Liver (tissue), 9 donors: Measurements from ENCODE around the gene PRMT2. TPM values are rescaled to one million over a fixed set of nuclear protein-coding genes. Genes with fewer than 3 reads are reported as not detected.

Experiments used
- DNase-seq: peaks from one replicate; pipeline ENCODE4 v3.0.0-alpha.2; 2017; ENCODE audit warnings: low spot score
- H3K27ac ChIP-seq, 2 donors: one replicate each; pipeline ENCODE4 v1.7.0; 2013; ENCODE audit warnings: inconsistent platforms in 2 of 2, low read length in 2 of 2, control low read depth in 1 of 2, low read depth in 1 of 2, mild to moderate bottlenecking in 1 of 2
- H3K27me3 ChIP-seq, 4 donors: one replicate each; pipeline versions ENCODE4 v1.6.1 to v1.7.0; 2013; ENCODE audit warnings: low read length in 3 of 4, inconsistent platforms in 1 of 4, mild to moderate bottlenecking in 1 of 4, moderate library complexity in 1 of 4; ENCODE audit not compliant: control insufficient read depth in 4 of 4, insufficient read depth in 4 of 4
- H3K36me3 ChIP-seq, 4 donors: one replicate each; pipeline versions ENCODE4 v1.6.1 to v1.7.0; 2013; ENCODE audit warnings: low read length in 3 of 4, mild to moderate bottlenecking in 3 of 4, low read depth in 1 of 4, moderate library complexity in 1 of 4; ENCODE audit not compliant: control insufficient read depth in 4 of 4, insufficient read depth in 3 of 4
- H3K4me1 ChIP-seq, 4 donors: one replicate each; pipeline versions ENCODE4 v1.6.1 to v1.7.0; 2013; ENCODE audit warnings: low read length in 3 of 4, mild to moderate bottlenecking in 3 of 4, moderate library complexity in 1 of 4; ENCODE audit not compliant: control insufficient read depth in 4 of 4, insufficient read depth in 4 of 4
- H3K4me3 ChIP-seq, 3 donors: one replicate each; pipeline versions ENCODE4 v1.6.1 to v1.7.0; 2013; ENCODE audit warnings: low read length in 3 of 3, control low read depth in 1 of 3, low read depth in 1 of 3, mild to moderate bottlenecking in 1 of 3
- H3K9ac ChIP-seq, 2 donors: one replicate each; pipeline ENCODE4 v1.7.0; 2013; ENCODE audit warnings: low read length in 2 of 2, mild to moderate bottlenecking in 2 of 2, moderate library complexity in 2 of 2, control low read depth in 1 of 2, low read depth in 1 of 2
- H3K9me3 ChIP-seq, 4 donors: one replicate each; pipeline versions ENCODE4 v1.6.1 to v1.7.0; 2013; ENCODE audit warnings: low read length in 3 of 4; ENCODE audit not compliant: control insufficient read depth in 4 of 4
- EGR1 ChIP-seq, 2 donors: IDR thresholded peaks; 2 replicates each; pipeline ENCODE4 v1.6.1; 2016 to 2018; ENCODE audit warnings: antibody characterized with exemption in 2 of 2, low read depth in 2 of 2
- FOXA1 ChIP-seq: IDR thresholded peaks from 2 replicates; pipeline ENCODE4 v1.6.1; 2016; ENCODE audit warnings: antibody characterized with exemption
- FOXA2 ChIP-seq: IDR thresholded peaks from 2 replicates; pipeline ENCODE4 v1.6.1; 2016; ENCODE audit warnings: antibody characterized with exemption
- GABPA ChIP-seq, 2 donors: IDR thresholded peaks in 1 of 2; conservative IDR thresholded peaks in 1 of 2; 2 replicates each; pipeline ENCODE4 v1.6.1; 2016; ENCODE audit warnings: antibody characterized with exemption in 2 of 2, mild to moderate bottlenecking in 1 of 2, moderate library complexity in 1 of 2
- HNF4A ChIP-seq, 2 donors: conservative IDR thresholded peaks; 2 replicates each; pipeline ENCODE4 v1.6.1; 2016; ENCODE audit warnings: antibody characterized with exemption in 2 of 2, mild to moderate bottlenecking in 2 of 2
- HNF4G ChIP-seq: IDR thresholded peaks from 2 replicates; pipeline ENCODE4 v1.6.1; 2016; ENCODE audit warnings: antibody characterized with exemption
- JUND ChIP-seq, 2 donors: IDR thresholded peaks; 2 replicates each; pipeline ENCODE4 v1.6.1; 2016; ENCODE audit warnings: antibody characterized with exemption in 2 of 2
- NR2F2 ChIP-seq: IDR thresholded peaks from 2 replicates; pipeline ENCODE4 v1.6.1; 2016; ENCODE audit warnings: antibody characterized with exemption
- RAD21 ChIP-seq, 2 donors: IDR thresholded peaks; 2 replicates each; pipeline ENCODE4 v1.6.1; 2016; ENCODE audit warnings: antibody characterized with exemption in 2 of 2, mild to moderate bottlenecking in 2 of 2
- RXRA ChIP-seq, 2 donors: IDR thresholded peaks; 2 replicates each; pipeline ENCODE4 v1.6.1; 2017 to 2018; ENCODE audit warnings: antibody characterized with exemption in 2 of 2, mild to moderate bottlenecking in 1 of 2
- SP1 ChIP-seq: IDR thresholded peaks from 2 replicates; pipeline ENCODE4 v1.6.1; 2018; ENCODE audit warnings: antibody characterized with exemption, mild to moderate bottlenecking
- TAF1 ChIP-seq: conservative IDR thresholded peaks from 2 replicates; pipeline ENCODE4 v1.6.1; 2016; ENCODE audit warnings: antibody characterized with exemption, mild to moderate bottlenecking
- YY1 ChIP-seq: IDR thresholded peaks from 2 replicates; pipeline ENCODE4 v1.6.1; 2016; ENCODE audit warnings: antibody characterized with exemption, mild to moderate bottlenecking
- WGBS: extraction: QIAGEN DNeasy Blood & Tissue Kit; methylation state at CpG from one replicate; pipeline ENCODE4 v1.1.7; 2013; 5-methylcytosine and 5-hydroxymethylcytosine counted together
- polyA plus RNA-seq, 2 donors: library from polyadenylated mRNA; stranded (reverse) in 1 of 2; unstranded in 1 of 2; fragments of 200-250 nt in 1 of 2; fragments of >200 nt in 1 of 2; fragmentation: Nextera tagmentation in 1 of 2; extraction: Ambion mirVana in 1 of 2; gene quantifications; one replicate each; pipeline versions ENCODE4 v1.2.1 to v1.2.3, GENCODE V29; 2013 to 2015
- total RNA-seq, 2 donors: library from RNA; depleted of rRNA; stranded (reverse); fragments of >200 nt; gene quantifications; one replicate each; pipeline ENCODE4 v1.2.3, GENCODE V29; 2014
- TF ChIP-seq, protein P1 (sequence below): fragments of 150-350 bp; IDR thresholded peaks from 2 replicates; pipeline ENCODE4 v1.5.1; 2017; ENCODE audit warnings: improper control_type of control experiment, low read depth, low read length; ENCODE audit not compliant: missing input control
- TF ChIP-seq, protein P2 (sequence below): IDR thresholded peaks from 2 replicates; pipeline ENCODE4 v1.6.1; 2016; ENCODE audit warnings: antibody characterized with exemption
- TF ChIP-seq, protein P3 (sequence below): IDR thresholded peaks from 2 replicates; pipeline ENCODE4 v1.6.1; 2016; ENCODE audit warnings: antibody characterized with exemption, mild to moderate bottlenecking
- TF ChIP-seq, protein P4 (sequence below): IDR thresholded peaks from 2 replicates; pipeline ENCODE4 v1.6.1; 2016; ENCODE audit warnings: antibody characterized with exemption
- TF ChIP-seq, protein P5 (sequence below): IDR thresholded peaks from 2 replicates; pipeline ENCODE4 v1.6.1; 2016; ENCODE audit warnings: antibody characterized with exemption
- donor health status: healthy.
- donor health status: healthy.
- donor health status: healthy.
- donor health status: healthy.
- donor health status: healthy.

Gene PRMT2
- total and polyA plus RNA-seq, 4 donors: 17.9 to 29.2 (median 23.2) TPM

DNA sequence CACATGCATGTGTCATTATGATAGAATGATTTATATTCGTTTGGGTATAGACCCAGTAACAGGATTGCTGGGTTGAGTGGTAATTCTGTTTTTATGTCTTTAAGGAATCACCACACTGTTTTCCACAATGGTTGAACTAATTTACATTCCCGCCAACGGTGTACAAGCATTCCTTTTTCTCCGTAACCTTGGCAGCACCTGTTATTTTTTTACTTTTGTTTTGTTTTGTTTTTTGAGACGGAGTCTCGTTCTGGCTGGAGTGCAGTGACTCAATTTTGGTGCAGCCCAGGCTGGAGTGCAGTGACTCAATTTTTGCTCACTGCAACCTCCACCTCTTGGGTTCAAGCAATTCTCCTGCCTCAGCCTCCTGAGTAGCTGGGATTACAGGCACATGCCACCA is 22.1 kb upstream of the PRMT2 start:
- Histone ChIP-seq H3K9ac (no peak overlapping the region), H3K27ac (no peak overlapping the region), H3K36me3 (no peaks in the 10 kb centered on the region), H3K4me1 (no peaks in the 10 kb centered on the region), H3K27me3 (no peaks in the 10 kb centered on the region), H3K4me3 (no peak overlapping the region), H3K9me3 (peaks cover 0 to 7% (median 5%) of the 10 kb centered on the region in 4 donors)
- no peak for DNase-seq
- WGBS: 90% methylated on average over 6 of the region's 6 CpGs
- no peak for TF ChIP-seq EGR1 (IDR thresholded peaks at IDR 0.05; ENCODE audit: low read depth in 2 of 2)
- TF ChIP-seq RAD21 (IDR thresholded peaks at IDR 0.05): no peak
- TF ChIP-seq, protein P1, sequence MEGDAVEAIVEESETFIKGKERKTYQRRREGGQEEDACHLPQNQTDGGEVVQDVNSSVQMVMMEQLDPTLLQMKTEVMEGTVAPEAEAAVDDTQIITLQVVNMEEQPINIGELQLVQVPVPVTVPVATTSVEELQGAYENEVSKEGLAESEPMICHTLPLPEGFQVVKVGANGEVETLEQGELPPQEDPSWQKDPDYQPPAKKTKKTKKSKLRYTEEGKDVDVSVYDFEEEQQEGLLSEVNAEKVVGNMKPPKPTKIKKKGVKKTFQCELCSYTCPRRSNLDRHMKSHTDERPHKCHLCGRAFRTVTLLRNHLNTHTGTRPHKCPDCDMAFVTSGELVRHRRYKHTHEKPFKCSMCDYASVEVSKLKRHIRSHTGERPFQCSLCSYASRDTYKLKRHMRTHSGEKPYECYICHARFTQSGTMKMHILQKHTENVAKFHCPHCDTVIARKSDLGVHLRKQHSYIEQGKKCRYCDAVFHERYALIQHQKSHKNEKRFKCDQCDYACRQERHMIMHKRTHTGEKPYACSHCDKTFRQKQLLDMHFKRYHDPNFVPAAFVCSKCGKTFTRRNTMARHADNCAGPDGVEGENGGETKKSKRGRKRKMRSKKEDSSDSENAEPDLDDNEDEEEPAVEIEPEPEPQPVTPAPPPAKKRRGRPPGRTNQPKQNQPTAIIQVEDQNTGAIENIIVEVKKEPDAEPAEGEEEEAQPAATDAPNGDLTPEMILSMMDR: no peak
- TF ChIP-seq TAF1: no peak
- TF ChIP-seq, protein P2, sequence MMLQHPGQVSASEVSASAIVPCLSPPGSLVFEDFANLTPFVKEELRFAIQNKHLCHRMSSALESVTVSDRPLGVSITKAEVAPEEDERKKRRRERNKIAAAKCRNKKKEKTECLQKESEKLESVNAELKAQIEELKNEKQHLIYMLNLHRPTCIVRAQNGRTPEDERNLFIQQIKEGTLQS: no peak
- no peak for TF ChIP-seq YY1
- no peak for TF ChIP-seq NR2F2
- TF ChIP-seq, protein P3, sequence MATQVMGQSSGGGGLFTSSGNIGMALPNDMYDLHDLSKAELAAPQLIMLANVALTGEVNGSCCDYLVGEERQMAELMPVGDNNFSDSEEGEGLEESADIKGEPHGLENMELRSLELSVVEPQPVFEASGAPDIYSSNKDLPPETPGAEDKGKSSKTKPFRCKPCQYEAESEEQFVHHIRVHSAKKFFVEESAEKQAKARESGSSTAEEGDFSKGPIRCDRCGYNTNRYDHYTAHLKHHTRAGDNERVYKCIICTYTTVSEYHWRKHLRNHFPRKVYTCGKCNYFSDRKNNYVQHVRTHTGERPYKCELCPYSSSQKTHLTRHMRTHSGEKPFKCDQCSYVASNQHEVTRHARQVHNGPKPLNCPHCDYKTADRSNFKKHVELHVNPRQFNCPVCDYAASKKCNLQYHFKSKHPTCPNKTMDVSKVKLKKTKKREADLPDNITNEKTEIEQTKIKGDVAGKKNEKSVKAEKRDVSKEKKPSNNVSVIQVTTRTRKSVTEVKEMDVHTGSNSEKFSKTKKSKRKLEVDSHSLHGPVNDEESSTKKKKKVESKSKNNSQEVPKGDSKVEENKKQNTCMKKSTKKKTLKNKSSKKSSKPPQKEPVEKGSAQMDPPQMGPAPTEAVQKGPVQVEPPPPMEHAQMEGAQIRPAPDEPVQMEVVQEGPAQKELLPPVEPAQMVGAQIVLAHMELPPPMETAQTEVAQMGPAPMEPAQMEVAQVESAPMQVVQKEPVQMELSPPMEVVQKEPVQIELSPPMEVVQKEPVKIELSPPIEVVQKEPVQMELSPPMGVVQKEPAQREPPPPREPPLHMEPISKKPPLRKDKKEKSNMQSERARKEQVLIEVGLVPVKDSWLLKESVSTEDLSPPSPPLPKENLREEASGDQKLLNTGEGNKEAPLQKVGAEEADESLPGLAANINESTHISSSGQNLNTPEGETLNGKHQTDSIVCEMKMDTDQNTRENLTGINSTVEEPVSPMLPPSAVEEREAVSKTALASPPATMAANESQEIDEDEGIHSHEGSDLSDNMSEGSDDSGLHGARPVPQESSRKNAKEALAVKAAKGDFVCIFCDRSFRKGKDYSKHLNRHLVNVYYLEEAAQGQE: no peak
- TF ChIP-seq FOXA1: no peak
- no peak for TF ChIP-seq HNF4G
- TF ChIP-seq FOXA2: no peak
- TF ChIP-seq HNF4A (conservative IDR thresholded peaks at IDR 0.05): no peak
- no peak for TF ChIP-seq GABPA (IDR thresholded peaks at IDR 0.05 in 1 of 2, conservative IDR thresholded peaks at IDR 0.05 in 1 of 2)
- TF ChIP-seq, protein P4, sequence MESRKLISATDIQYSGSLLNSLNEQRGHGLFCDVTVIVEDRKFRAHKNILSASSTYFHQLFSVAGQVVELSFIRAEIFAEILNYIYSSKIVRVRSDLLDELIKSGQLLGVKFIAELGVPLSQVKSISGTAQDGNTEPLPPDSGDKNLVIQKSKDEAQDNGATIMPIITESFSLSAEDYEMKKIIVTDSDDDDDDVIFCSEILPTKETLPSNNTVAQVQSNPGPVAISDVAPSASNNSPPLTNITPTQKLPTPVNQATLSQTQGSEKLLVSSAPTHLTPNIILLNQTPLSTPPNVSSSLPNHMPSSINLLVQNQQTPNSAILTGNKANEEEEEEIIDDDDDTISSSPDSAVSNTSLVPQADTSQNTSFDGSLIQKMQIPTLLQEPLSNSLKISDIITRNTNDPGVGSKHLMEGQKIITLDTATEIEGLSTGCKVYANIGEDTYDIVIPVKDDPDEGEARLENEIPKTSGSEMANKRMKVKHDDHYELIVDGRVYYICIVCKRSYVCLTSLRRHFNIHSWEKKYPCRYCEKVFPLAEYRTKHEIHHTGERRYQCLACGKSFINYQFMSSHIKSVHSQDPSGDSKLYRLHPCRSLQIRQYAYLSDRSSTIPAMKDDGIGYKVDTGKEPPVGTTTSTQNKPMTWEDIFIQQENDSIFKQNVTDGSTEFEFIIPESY: no peak
- TF ChIP-seq RXRA (IDR thresholded peaks at IDR 0.05): no peak
- TF ChIP-seq, protein P5, sequence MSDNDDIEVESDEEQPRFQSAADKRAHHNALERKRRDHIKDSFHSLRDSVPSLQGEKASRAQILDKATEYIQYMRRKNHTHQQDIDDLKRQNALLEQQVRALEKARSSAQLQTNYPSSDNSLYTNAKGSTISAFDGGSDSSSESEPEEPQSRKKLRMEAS: no peak
- TF ChIP-seq SP1: no peak

DNA sequence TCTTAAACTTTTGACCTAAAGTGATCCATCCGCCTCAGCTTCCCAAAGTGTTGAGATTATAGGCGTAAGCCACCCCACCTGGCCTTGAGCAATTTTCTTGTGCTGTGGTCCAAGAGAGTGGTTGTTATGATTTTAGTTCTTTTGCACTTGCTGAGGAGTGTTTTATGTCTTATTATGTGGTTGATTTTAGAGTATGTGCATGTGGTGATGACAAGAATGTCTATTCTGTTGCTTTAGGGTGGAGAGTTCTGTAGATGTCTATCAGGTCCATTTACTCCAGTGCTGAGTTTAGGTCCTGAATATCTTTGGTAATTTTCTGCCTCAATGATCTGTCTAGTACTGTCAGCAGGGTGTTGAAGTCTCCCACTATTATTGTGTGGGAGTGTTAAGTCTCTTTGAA is 19.4 kb upstream of the PRMT2 start:
- Histone ChIP-seq H3K36me3 (no peaks in the 10 kb centered on the region), H3K27me3 (peaks cover 0 to 3% (median 0%) of the 10 kb centered on the region in 4 donors), H3K9me3 (no peaks in the 10 kb centered on the region), H3K9ac (no peak overlapping the region), H3K4me3 (no peak overlapping the region), H3K4me1 (no peaks in the 10 kb centered on the region), H3K27ac (no peak overlapping the region)
- WGBS: 91% methylated on average over 2 of the region's 2 CpGs
- no peak for DNase-seq
- TF ChIP-seq TAF1: no peak
- no peak for TF ChIP-seq JUND (IDR thresholded peaks at IDR 0.05)
- no peak for TF ChIP-seq NR2F2
- TF ChIP-seq SP1: no peak
- no peak for TF ChIP-seq HNF4G
